Esophagus (tissue), 2 donors: Measurements from ENCODE around the gene OR6N2. TPM values are rescaled to one million over a fixed set of nuclear protein-coding genes. Genes with fewer than 3 reads are reported as not detected.

Experiments
- H3K27ac ChIP-seq, 2 donors: one replicate each; pipeline ENCODE4 v1.5.1; 2013; ENCODE audit warnings: low read depth in 2 of 2, mild to moderate bottlenecking in 2 of 2, inconsistent platforms in 1 of 2, low read length in 1 of 2, moderate library complexity in 1 of 2
- H3K27me3 ChIP-seq, 2 donors: one replicate each; pipeline ENCODE4 v1.6.1; 2013; ENCODE audit warnings: low read length in 2 of 2, control low read depth in 1 of 2, mild to moderate bottlenecking in 1 of 2; ENCODE audit not compliant: insufficient read depth in 2 of 2, control insufficient read depth in 1 of 2
- H3K36me3 ChIP-seq, 2 donors: one replicate each; pipeline ENCODE4 v1.6.1; 2013; ENCODE audit warnings: low read length in 1 of 2; ENCODE audit not compliant: control insufficient read depth in 2 of 2, insufficient read depth in 2 of 2
- H3K4me1 ChIP-seq, 2 donors: one replicate each; pipeline ENCODE4 v1.6.1; 2013; ENCODE audit warnings: low read length in 1 of 2; ENCODE audit not compliant: control insufficient read depth in 2 of 2, insufficient read depth in 2 of 2
- H3K4me3 ChIP-seq, 2 donors: one replicate each; pipeline ENCODE4 v1.5.1; 2013; ENCODE audit warnings: low read length in 2 of 2, mild to moderate bottlenecking in 2 of 2, low read depth in 1 of 2, moderate library complexity in 1 of 2
- H3K9me3 ChIP-seq, 2 donors: one replicate each; pipeline ENCODE4 v1.6.1; 2013; ENCODE audit warnings: mild to moderate bottlenecking in 2 of 2, low read depth in 1 of 2, low read length in 1 of 2, moderate library complexity in 1 of 2; ENCODE audit not compliant: control insufficient read depth in 2 of 2, insufficient read depth in 1 of 2
- WGBS, 2 donors: extraction: QIAGEN DNeasy Blood & Tissue Kit; methylation state at CpG; one replicate each; pipeline ENCODE4 v1.1.7; 2013; 5-methylcytosine and 5-hydroxymethylcytosine counted together
- polyA plus RNA-seq, 2 donors: library from polyadenylated mRNA; stranded (reverse); fragments of 200-250 nt; gene quantifications; one replicate each; pipeline ENCODE4 v1.2.3, GENCODE V29; 2013
- donor health status: healthy with polysubstance abuse.
- donor health status: Bipolar disorder and iron deficiency.

The OR6N2 gene
- polyA plus RNA-seq, 2 donors, result not detected

DNA sequence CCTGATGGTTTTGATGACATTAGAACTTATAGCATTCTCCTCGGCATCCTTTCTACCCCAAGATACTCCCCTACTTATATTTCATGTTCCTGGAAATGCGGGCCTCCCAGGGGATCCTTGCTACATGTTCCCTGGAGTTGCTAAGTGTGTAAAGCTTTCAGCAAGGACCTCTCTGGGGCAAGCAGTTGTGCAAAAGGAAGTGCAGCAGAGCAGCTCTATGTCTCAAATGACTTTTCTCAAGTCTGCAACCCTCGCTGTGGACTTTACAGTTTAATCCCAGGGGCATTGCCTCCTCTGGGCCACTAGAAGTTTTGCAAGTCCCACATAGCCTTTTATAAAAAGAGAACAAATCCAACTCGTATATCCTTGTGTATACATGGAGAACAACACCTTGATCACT is 29.3 kb upstream of the OR6N2 start:
- Histone ChIP-seq H3K9me3 (no peaks in the 10 kb centered on the region), H3K27me3 (no peaks in the 10 kb centered on the region), H3K4me3 (no peak overlapping the region), H3K4me1 (no peaks in the 10 kb centered on the region), H3K27ac (no peak overlapping the region), H3K36me3 (no peaks in the 10 kb centered on the region)
- 65 to 74% methylated on average over 4 of the region's 4 CpGs for WGBS, 2 donors

DNA sequence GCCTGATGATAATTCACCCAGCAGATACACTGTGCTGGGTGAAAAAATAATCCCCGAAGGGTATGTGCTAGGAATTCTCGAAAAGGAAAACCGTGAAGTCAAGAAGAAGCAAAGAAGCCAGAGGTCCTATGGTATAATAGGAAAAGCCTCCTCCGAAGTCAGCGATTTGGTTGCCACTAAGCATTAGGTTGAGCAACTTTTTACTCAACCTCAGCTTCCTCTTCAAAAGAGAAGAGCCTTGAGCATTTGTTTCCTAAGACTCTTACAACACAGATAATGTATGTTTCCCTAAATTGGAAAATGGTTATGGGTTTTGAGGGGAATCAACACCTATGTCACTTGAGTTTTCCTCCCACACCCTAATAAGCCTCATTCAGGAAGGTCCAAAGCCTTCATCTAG is 28.9 kb upstream of the OR6N2 start:
- H3K4me3 ChIP-seq, result no peak overlapping the region
- WGBS, 2 donors, result 87% methylated on average over 5 of the region's 5 CpGs
- no peaks in the 10 kb centered on the region for H3K4me1 ChIP-seq
- no peaks in the 10 kb centered on the region for H3K27me3 ChIP-seq
- H3K9me3 ChIP-seq, result no peaks in the 10 kb centered on the region
- no peaks in the 10 kb centered on the region for H3K36me3 ChIP-seq
- no peak overlapping the region for H3K27ac ChIP-seq

DNA sequence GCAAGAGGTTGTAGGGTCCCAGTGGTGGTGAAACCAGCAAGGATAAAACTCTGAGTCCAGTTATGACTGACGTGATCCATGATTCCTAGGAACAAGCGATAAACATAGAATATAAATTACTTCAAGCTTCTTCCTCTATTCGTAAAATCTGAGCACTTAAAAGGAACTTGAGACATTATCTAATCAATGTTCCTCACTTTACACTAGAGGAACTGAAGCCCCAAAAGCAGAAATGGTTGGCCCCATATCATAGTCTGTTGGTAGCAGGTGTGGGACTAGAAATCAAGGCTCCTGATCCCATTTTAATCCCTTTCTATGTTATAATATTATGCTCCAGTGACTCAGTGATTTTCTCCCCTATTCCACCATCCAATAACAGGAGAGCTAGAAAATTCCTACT is 28.3 kb upstream of the OR6N2 start:
- whole genome bisulfite sequencing, 2 donors, result 88 to 91% methylated on average over 3 of the region's 3 CpGs
- H3K27me3 ChIP-seq, result no peaks in the 10 kb centered on the region
- H3K4me3 ChIP-seq, result no peak overlapping the region
- H3K36me3 ChIP-seq, result no peaks in the 10 kb centered on the region
- H3K9me3 ChIP-seq, result no peaks in the 10 kb centered on the region
- H3K27ac ChIP-seq, result no peak overlapping the region
- no peaks in the 10 kb centered on the region for H3K4me1 ChIP-seq

DNA sequence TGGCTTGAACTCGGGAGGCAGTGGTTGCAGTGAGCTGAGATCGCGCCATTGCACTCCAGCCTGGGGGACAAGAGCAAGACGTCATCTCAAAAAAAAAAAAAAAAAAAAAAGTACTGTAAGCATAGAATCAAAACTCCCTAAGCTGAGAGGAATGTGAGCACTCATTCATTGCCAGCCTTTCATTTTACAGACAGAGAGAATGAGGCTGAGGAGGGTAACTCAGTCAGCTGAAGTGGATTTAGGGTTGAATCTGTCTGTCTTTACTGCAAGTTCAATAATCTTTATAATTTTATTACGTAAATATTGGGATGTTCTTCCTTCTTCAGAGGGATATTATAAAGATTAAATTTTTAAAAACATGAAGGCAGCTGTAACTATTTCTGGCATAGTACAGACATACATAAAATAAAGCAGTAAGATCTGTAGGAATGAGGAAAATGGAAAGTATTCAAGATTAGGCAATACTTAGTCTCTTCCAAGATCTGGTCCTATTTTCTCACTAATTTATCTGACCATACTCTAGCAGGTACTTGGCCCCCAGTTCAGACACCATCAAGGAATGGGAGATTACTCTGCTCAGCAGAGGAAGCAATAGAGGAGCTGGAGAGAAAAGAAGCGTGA is 26.0 kb upstream of the OR6N2 start:
- H3K27me3 ChIP-seq, result no peaks in the 10 kb centered on the region
- H3K9me3 ChIP-seq, result no peaks in the 10 kb centered on the region
- H3K4me1 ChIP-seq, result no peaks in the 10 kb centered on the region
- H3K27ac ChIP-seq, result no peak overlapping the region
- H3K36me3 ChIP-seq, result no peaks in the 10 kb centered on the region
- WGBS, 2 donors, result 68 to 71% methylated on average over 6 of the region's 6 CpGs
- no peak overlapping the region for H3K4me3 ChIP-seq

DNA sequence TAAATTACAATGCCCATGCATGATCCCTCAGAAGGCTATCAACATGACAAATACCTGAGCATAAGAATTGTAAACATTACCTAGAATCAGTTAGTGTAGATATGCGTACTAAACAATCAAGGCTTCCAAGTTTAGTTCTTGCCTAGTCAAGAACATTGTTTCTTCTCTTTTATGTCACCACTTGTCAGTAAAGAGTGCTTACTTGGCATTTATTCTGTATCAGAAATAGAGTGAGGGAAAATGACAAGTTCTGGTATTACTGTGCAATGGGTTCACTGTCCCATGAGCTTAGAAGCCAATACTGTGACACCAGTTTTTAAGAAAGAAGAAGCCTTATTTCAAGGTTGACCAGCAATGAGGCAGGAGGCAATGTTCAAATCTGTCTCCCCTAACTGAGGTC is 22.7 kb upstream of the OR6N2 start:
- no peaks in the 10 kb centered on the region for H3K9me3 ChIP-seq
- H3K27me3 ChIP-seq, result no peaks in the 10 kb centered on the region
- H3K27ac ChIP-seq, result no peak overlapping the region
- no peaks in the 10 kb centered on the region for H3K4me1 ChIP-seq
- H3K36me3 ChIP-seq, result no peaks in the 10 kb centered on the region
- no peak overlapping the region for H3K4me3 ChIP-seq
- WGBS, 2 donors, result 52 to 62% methylated on average over 1 of the region's 1 CpG

DNA sequence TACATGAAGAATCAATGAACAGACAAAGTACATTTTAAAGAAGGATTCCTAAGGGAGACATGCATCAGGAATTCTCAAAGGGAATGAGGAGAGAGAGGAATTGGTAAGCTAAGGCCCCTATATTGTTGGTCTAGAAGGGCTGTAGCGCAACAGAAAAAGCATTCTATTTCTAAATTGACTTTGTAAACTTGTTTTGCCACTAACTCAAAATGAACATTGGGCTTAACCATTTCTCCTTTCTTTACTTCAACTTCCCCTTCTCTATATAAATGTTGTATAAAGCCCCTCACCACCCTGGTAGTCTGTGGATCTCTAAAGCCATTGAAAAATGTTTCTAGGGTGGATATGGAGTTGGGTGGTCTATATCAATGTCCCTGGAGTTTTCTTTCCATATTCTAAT is 20.4 kb upstream of the OR6N2 start:
- Histone ChIP-seq H3K4me1 (no peaks in the 10 kb centered on the region), H3K27me3 (no peaks in the 10 kb centered on the region), H3K27ac (no peak overlapping the region), H3K9me3 (no peaks in the 10 kb centered on the region), H3K36me3 (no peaks in the 10 kb centered on the region), H3K4me3 (no peak overlapping the region)
- WGBS, 2 donors, result 82 to 91% methylated on average over 1 of the region's 1 CpG

DNA sequence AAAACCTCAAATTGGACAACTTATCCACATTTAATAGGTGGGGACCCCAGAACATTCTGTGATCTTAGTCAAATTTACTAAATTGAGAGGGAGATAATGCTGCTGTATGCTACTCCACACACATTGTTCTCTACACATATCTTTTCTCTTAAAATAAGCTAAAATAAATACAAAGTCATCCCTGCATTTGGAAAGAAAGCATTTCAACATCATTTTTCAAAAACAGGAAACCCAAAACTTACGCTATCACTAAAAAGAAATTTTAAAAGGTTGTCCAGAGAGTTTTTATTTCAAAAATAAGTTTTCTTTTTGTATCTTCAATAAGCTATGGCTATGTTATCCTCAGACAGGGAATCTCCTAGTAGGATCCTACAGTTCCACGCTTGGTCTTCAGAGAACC is 19.5 kb upstream of the OR6N2 start:
- WGBS, 2 donors, result 83 to 90% methylated on average over 2 of the region's 2 CpGs

DNA sequence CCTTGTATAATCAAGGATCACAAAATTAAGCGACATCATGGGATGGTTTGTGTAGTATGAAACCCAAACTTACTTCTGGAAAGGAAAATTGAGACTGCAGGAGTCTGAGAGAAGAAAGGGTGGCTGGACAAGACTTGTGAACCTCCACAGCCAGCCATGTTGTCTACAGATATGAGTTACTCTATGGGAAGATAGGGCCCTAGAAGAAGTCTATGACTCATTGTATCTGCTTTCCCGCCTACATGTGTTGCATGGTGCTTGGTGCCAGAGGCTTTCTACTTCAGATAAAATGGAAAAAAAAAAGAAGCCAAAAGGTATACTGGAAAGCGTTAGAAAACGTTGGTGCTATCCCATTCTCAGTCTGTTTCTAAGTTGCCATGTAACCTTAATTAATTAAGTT is 18.7 kb upstream of the OR6N2 start:
- H3K4me3 ChIP-seq, result no peak overlapping the region
- H3K27ac ChIP-seq, result no peak overlapping the region
- no peaks in the 10 kb centered on the region for H3K9me3 ChIP-seq
- H3K27me3 ChIP-seq, result no peaks in the 10 kb centered on the region
- no peaks in the 10 kb centered on the region for H3K4me1 ChIP-seq
- WGBS, 2 donors, result 77 to 78% methylated on average over 4 of the region's 4 CpGs
- H3K36me3 ChIP-seq, result no peaks in the 10 kb centered on the region

More for the DNA sequence above, 19.5 kb upstream of the OR6N2 start:
- H3K4me3 ChIP-seq, result no peak overlapping the region
- H3K27me3 ChIP-seq, result no peaks in the 10 kb centered on the region
- no peaks in the 10 kb centered on the region for H3K4me1 ChIP-seq
- H3K27ac ChIP-seq, result no peak overlapping the region
- no peaks in the 10 kb centered on the region for H3K9me3 ChIP-seq
- H3K36me3 ChIP-seq, result no peaks in the 10 kb centered on the region

DNA sequence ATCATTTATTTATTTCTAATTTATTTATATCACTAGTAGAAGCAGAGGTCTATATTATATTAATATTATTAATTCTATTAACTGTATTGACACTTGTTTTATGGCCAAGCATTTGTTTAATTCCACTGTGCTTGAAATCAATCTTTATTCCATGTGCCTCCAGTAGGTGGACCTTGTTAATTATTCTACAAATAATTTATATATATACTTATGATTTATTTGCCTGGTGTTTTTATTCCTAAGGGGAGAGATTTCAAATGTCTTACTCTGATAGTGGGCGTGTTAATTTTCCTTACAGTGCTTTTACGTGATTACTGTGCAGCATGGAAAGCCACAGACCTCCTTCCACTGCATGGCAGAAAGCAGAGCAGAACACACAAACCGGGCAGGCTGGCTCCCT is 17.5 kb upstream of the OR6N2 start:
- no peaks in the 10 kb centered on the region for H3K36me3 ChIP-seq
- no peaks in the 10 kb centered on the region for H3K4me1 ChIP-seq
- H3K27ac ChIP-seq, result no peak overlapping the region

DNA sequence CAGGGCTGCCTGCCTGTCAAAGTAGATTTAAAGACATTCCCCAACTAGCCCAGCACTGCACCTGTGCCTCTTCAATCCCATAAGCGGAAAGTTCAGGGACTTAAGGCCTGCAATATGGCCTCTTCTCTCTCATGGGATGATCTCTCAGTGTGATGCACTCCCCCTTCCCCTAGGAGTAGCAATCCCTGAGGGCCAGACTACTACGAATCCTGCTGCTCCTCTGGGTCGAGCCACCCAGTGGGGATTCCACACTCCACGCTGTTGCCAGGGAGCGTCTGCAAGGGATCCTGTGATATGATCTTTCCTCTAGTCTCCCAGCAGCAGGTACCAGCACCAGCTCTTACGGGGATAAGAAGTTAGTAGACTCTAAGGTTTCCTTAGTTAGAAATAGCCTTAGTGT is 13.2 kb upstream of the OR6N2 start:
- WGBS, 2 donors, result 66 to 71% methylated on average over 6 of the region's 6 CpGs
- H3K27me3 ChIP-seq, result no peaks in the 10 kb centered on the region

More for the DNA sequence above, 17.5 kb upstream of the OR6N2 start:
- WGBS, 2 donors, result 61 to 73% methylated on average over 3 of the region's 3 CpGs
- H3K9me3 ChIP-seq, result no peaks in the 10 kb centered on the region
- H3K27me3 ChIP-seq, result no peaks in the 10 kb centered on the region
- H3K4me3 ChIP-seq, result no peak overlapping the region

More for the DNA sequence above, 13.2 kb upstream of the OR6N2 start:
- Histone ChIP-seq H3K4me3 (no peak overlapping the region), H3K9me3 (no peaks in the 10 kb centered on the region), H3K4me1 (no peaks in the 10 kb centered on the region), H3K27ac (no peak overlapping the region), H3K36me3 (no peaks in the 10 kb centered on the region)
